ENCODE data around the gene KDM5A. TPM values are rescaled to one million over a fixed set of nuclear protein-coding genes. Genes with fewer than 3 reads are reported as not detected.
A peak's percentile ranks its signal among the peaks of the same experiment; 100 is the strongest.

The KDM5A gene
- total and polyA plus RNA-seq, 2 donors (not counting 1 experiment from before 2014, with no cell fraction given): 24.4 to 54.5 TPM

GRCh38 chr12:321606-322326, 67.4 kb downstream of the KDM5A start:
- Histone ChIP-seq H3K36me3 (ENCODE audit: control insufficient read depth, insufficient read depth, low read length) (peaks cover 13% of the 10 kb centered on the region), H3K9ac (ENCODE audit: insufficient read depth, low read length) (no peak overlapping the region), H3K27ac (ENCODE audit: insufficient read depth, low read length) (no peak overlapping the region), H2AFZ (ENCODE audit: low read length) (no peak overlapping the region), H3K4me1 (ENCODE audit: control insufficient read depth, extremely low read depth, insufficient read depth, low read length) (no peaks in the 10 kb centered on the region), H3K79me2 (ENCODE audit: control insufficient read depth, insufficient read depth, low read length) (no peaks in the 10 kb centered on the region), H4K20me1 (ENCODE audit: control insufficient read depth, extremely low read depth, insufficient read depth, low read length) (no peaks in the 10 kb centered on the region), H3K9me3 (ENCODE audit: control insufficient read depth, insufficient read depth, low read depth, low read length) (no peaks in the 10 kb centered on the region), H3K4me2 (ENCODE audit: extremely low read depth, insufficient read depth, low read length) (no peak overlapping the region), H3K27me3 (ENCODE audit: control insufficient read depth, insufficient read depth, low read length) (no peaks in the 10 kb centered on the region), H3K4me3 (replicated peaks in 1 of 4; ENCODE audit: control extremely low read depth in 1 of 4, insufficient read depth in 1 of 4, low read depth in 3 of 4, low read length in 4 of 4) (no peak overlapping the region)
- TF ChIP-seq EZH2 (IDR thresholded peaks at IDR 0.05; ENCODE audit: low read length, missing control alignments) (no peak), CTCF (conservative IDR thresholded peaks at IDR 0.05 in 1 of 2, IDR thresholded peaks at IDR 0.05 in 1 of 2; ENCODE audit: low read depth in 1 of 2, low read length in 2 of 2) (peak in 1 of 2 donors; percentile 18)
- DNase-seq (ENCODE audit: low read depth in 2 of 2): peak in 1 of 2 donors; percentile 9

GRCh38 chr12:318759-319515, 70.2 kb downstream of the KDM5A start:
- Histone ChIP-seq H3K4me2 (ENCODE audit: extremely low read depth, insufficient read depth, low read length) (no peak overlapping the region), H3K9ac (ENCODE audit: insufficient read depth, low read length) (no peak overlapping the region), H3K4me1 (ENCODE audit: control insufficient read depth, extremely low read depth, insufficient read depth, low read length) (no peaks in the 10 kb centered on the region), H3K79me2 (ENCODE audit: control insufficient read depth, insufficient read depth, low read length) (no peaks in the 10 kb centered on the region), H3K9me3 (ENCODE audit: control insufficient read depth, insufficient read depth, low read depth, low read length) (no peaks in the 10 kb centered on the region), H4K20me1 (ENCODE audit: control insufficient read depth, extremely low read depth, insufficient read depth, low read length) (no peaks in the 10 kb centered on the region), H3K27me3 (ENCODE audit: control insufficient read depth, insufficient read depth, low read length) (no peaks in the 10 kb centered on the region), H2AFZ (ENCODE audit: low read length) (no peak overlapping the region), H3K4me3 (replicated peaks in 1 of 4; ENCODE audit: control extremely low read depth in 1 of 4, insufficient read depth in 1 of 4, low read depth in 3 of 4, low read length in 4 of 4) (no peak overlapping the region), H3K36me3 (ENCODE audit: control insufficient read depth, insufficient read depth, low read length) (peaks cover 13% of the 10 kb centered on the region), H3K27ac (ENCODE audit: insufficient read depth, low read length) (no peak overlapping the region)
- peak; percentile 10 to 33 for DNase-seq (ENCODE audit: low read depth in 2 of 2)
- TF ChIP-seq EZH2 (IDR thresholded peaks at IDR 0.05; ENCODE audit: low read length, missing control alignments) (no peak), CTCF (conservative IDR thresholded peaks at IDR 0.05 in 1 of 2, IDR thresholded peaks at IDR 0.05 in 1 of 2; ENCODE audit: low read depth in 1 of 2, low read length in 2 of 2) (no peak)

- Histone ChIP-seq H3K4me2 (ENCODE audit: extremely low read depth, insufficient read depth, low read length) (no peak overlapping the region), H3K79me2 (ENCODE audit: control insufficient read depth, insufficient read depth, low read length) (no peaks in the 10 kb centered on the region), H3K4me3 (replicated peaks in 1 of 4; ENCODE audit: control extremely low read depth in 1 of 4, insufficient read depth in 1 of 4, low read depth in 3 of 4, low read length in 4 of 4) (no peak overlapping the region), H3K9me3 (ENCODE audit: control insufficient read depth, insufficient read depth, low read depth, low read length) (no peaks in the 10 kb centered on the region), H3K27me3 (ENCODE audit: control insufficient read depth, insufficient read depth, low read length) (no peaks in the 10 kb centered on the region), H2AFZ (ENCODE audit: low read length) (no peak overlapping the region), H4K20me1 (ENCODE audit: control insufficient read depth, extremely low read depth, insufficient read depth, low read length) (no peaks in the 10 kb centered on the region), H3K4me1 (ENCODE audit: control insufficient read depth, extremely low read depth, insufficient read depth, low read length) (no peaks in the 10 kb centered on the region), H3K36me3 (ENCODE audit: control insufficient read depth, insufficient read depth, low read length) (peaks cover 22% of the 10 kb centered on the region), H3K27ac (ENCODE audit: insufficient read depth, low read length) (no peak overlapping the region), H3K9ac (ENCODE audit: insufficient read depth, low read length) (no peak overlapping the region)
- TF ChIP-seq EZH2 (IDR thresholded peaks at IDR 0.05; ENCODE audit: low read length, missing control alignments) (no peak), CTCF (conservative IDR thresholded peaks at IDR 0.05 in 1 of 2, IDR thresholded peaks at IDR 0.05 in 1 of 2; ENCODE audit: low read depth in 1 of 2, low read length in 2 of 2) (no peak)
- DNase-seq (ENCODE audit: low read depth in 2 of 2): no peak
These were observed 80.6 kb downstream of the KDM5A start for GRCh38 chr12:308511-308910.

All from fibroblast of lung (primary cell).